HEK293 (cell line): ENCODE data around the gene FER1L5.

Experiments used
- CTCF ChIA-PET: fragments of 350-600 bp; formaldehyde crosslinking; extraction: SDS; loops from one replicate; lab custom pipeline; 2021; ENCODE audit warnings: antibody characterized with exemption; lab: Yijun Ruan, JAX
- POLR2A ChIA-PET: fragments of 300-600 bp; formaldehyde crosslinking; extraction: SDS; loops from one replicate; lab custom pipeline; 2020; ENCODE audit warnings: antibody characterized with exemption, inconsistent platforms; lab: Yijun Ruan, JAX
- H3K27ac ChIP-seq: fragments of 200-500 bp; sonication (Bioruptor generic); 2 replicates; pipeline ENCODE4 v1.5.1; 2014; ENCODE audit warnings: low read depth, low read length, control low read depth, inconsistent platforms; ENCODE audit errors: extremely low read depth
- H3K36me3 ChIP-seq, 2 experiments: fragments of 200-500 bp in 1 of 2; sonication (Bioruptor generic) in 1 of 2; 1 replicate in 1 of 2; 2 replicates in 1 of 2; pipeline ENCODE4 v1.5.1; 2014 to 2017; ENCODE audit warnings: inconsistent platforms in 2 of 2, low read length in 2 of 2; ENCODE audit not compliant: control insufficient read depth in 2 of 2, insufficient read depth in 1 of 2
- H3K4me1 ChIP-seq: fragments of 200-500 bp; sonication (Bioruptor generic); 2 replicates; pipeline ENCODE4 v1.5.1; 2014; ENCODE audit warnings: mild to moderate bottlenecking, low read length, inconsistent platforms; ENCODE audit not compliant: control insufficient read depth, insufficient read depth
- H3K4me3 ChIP-seq: 2 replicates; pipeline ENCODE4 v1.5.1; 2011; ENCODE audit warnings: low read depth, mild to moderate bottlenecking, control low read depth, low read length, moderate library complexity
- H3K9me3 ChIP-seq: fragments of 200-500 bp; sonication (Bioruptor generic); 2 replicates; pipeline ENCODE4 v1.5.1; 2014; ENCODE audit warnings: low read depth, low read length, inconsistent platforms; ENCODE audit not compliant: control insufficient read depth, insufficient read depth
- HOXA7 ChIP-seq: sonication (generic); formaldehyde crosslinking; IDR thresholded peaks from 2 replicates; pipeline ENCODE4 v1.8.1; 2022; ENCODE audit warnings: missing genetic modification reagents, borderline replicate concordance
- SCRT1 ChIP-seq: fragments of 450-650 bp; formaldehyde crosslinking; IDR thresholded peaks from 2 replicates; pipeline ENCODE4 v1.5.1; 2016; ENCODE audit warnings: missing biosample characterization, missing genetic modification characterization, borderline replicate concordance
- SCRT2 ChIP-seq: fragments of 450-650 bp; formaldehyde crosslinking; IDR thresholded peaks from 2 replicates; pipeline ENCODE4 v1.5.1; 2016; ENCODE audit warnings: missing biosample characterization, missing genetic modification characterization
- ZNF146 ChIP-seq: fragments of 450-650 bp; formaldehyde crosslinking; IDR thresholded peaks from 2 replicates; pipeline ENCODE4 v1.5.1; 2016; ENCODE audit warnings: missing biosample characterization, missing genetic modification characterization
- ZNF157 ChIP-seq: fragments of 450-650 bp; formaldehyde crosslinking; IDR thresholded peaks from 2 replicates; pipeline ENCODE4 v1.5.1; 2016; ENCODE audit warnings: missing biosample characterization, missing genetic modification characterization
- ZNF2 ChIP-seq: fragments of 450-650 bp; formaldehyde crosslinking; IDR thresholded peaks from 2 replicates; pipeline ENCODE4 v1.5.1; 2016; ENCODE audit warnings: missing biosample characterization, missing genetic modification characterization
- ZNF24 ChIP-seq: fragments of 450-650 bp; formaldehyde crosslinking; IDR thresholded peaks from 2 replicates; pipeline ENCODE4 v1.5.1; 2016; ENCODE audit warnings: missing biosample characterization, missing genetic modification characterization
- ZNF398 ChIP-seq: fragments of 450-650 bp; formaldehyde crosslinking; IDR thresholded peaks from 2 replicates; pipeline ENCODE4 v1.5.1; 2017; ENCODE audit warnings: missing biosample characterization, missing genetic modification characterization
- ZNF624 ChIP-seq: fragments of 450-650 bp; formaldehyde crosslinking; IDR thresholded peaks from 2 replicates; pipeline ENCODE4 v1.5.1; 2017; ENCODE audit warnings: missing biosample characterization, missing genetic modification characterization
- ZNF670 ChIP-seq: fragments of 450-650 bp; formaldehyde crosslinking; IDR thresholded peaks from 2 replicates; pipeline ENCODE4 v1.5.1; 2016; ENCODE audit warnings: missing biosample characterization, missing genetic modification characterization, low read depth
- ZNF677 ChIP-seq: fragments of 450-650 bp; IDR thresholded peaks from 2 replicates; pipeline ENCODE4 v1.5.0; 2018; ENCODE audit warnings: missing biosample characterization, mild to moderate bottlenecking, missing genetic modification characterization, moderate library complexity
- ZNF785 ChIP-seq: fragments of 450-650 bp; formaldehyde crosslinking; IDR thresholded peaks from 2 replicates; pipeline ENCODE4 v1.5.1; 2016; ENCODE audit warnings: missing biosample characterization, missing genetic modification characterization
- ZNF791 ChIP-seq: fragments of 450-650 bp; formaldehyde crosslinking; IDR thresholded peaks from 2 replicates; pipeline ENCODE4 v1.5.1; 2016; ENCODE audit warnings: missing biosample characterization, missing genetic modification characterization
- TF ChIP-seq, protein P1 (sequence below): fragments of 450-650 bp; formaldehyde crosslinking; IDR thresholded peaks from 2 replicates; pipeline ENCODE4 v1.5.1; 2016; ENCODE audit warnings: missing biosample characterization, missing genetic modification characterization
- TF ChIP-seq, protein P2 (sequence below): fragments of 450-650 bp; formaldehyde crosslinking; IDR thresholded peaks from 2 replicates; pipeline ENCODE4 v1.5.1; 2016; ENCODE audit warnings: missing biosample characterization, missing genetic modification characterization
- TF ChIP-seq, protein P3 (sequence below): fragments of 450-650 bp; formaldehyde crosslinking; IDR thresholded peaks from 2 replicates; pipeline ENCODE4 v1.5.1; 2017; ENCODE audit warnings: missing biosample characterization, missing genetic modification characterization
- TF ChIP-seq, protein P4 (sequence below): fragments of 450-650 bp; formaldehyde crosslinking; IDR thresholded peaks from 2 replicates; pipeline ENCODE4 v1.5.1; 2016; ENCODE audit warnings: missing biosample characterization, missing genetic modification characterization

FER1L5 gene

DNA sequence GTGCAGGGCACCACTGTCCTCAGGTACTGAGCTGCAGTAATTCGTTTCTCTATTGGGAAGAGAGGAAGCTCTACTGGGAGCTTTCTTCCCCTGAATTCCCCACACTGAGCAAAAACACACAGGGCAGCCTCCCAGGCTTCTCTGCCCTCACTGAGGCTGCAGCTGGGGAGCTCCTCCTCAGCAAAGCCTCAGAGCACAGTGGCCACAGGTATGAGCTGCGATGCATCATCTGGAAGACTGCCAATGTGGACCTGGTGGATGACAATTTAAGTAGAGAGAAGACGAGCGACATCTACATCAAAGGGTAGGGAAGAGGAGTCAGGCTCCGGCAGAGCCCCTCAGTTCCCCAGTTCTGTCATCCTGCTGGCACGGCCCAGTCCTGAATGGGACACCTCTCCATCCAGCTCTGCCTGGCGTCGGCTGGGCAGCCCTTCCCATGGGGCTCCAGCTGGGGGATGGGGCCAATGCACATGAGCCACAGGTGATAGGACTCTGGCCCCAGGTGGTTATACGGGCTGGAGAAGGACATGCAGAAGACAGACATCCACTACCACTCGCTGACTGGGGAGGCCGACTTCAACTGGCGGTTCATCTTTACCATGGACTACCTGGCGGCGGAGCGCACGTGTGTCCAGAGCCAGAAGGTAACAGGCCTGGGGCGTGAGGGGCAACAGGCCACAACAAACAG is 59.7 kb downstream of the FER1L5 start:
- ChIA-PET CTCF (interaction anchor here (0.6 kb wide), 1 partner anchor 292 kb away, joined by 3 read pairs; no protein-coding TSS in a partner anchor), POLR2A (no interaction called here)
- TF ChIP-seq, protein P1, sequence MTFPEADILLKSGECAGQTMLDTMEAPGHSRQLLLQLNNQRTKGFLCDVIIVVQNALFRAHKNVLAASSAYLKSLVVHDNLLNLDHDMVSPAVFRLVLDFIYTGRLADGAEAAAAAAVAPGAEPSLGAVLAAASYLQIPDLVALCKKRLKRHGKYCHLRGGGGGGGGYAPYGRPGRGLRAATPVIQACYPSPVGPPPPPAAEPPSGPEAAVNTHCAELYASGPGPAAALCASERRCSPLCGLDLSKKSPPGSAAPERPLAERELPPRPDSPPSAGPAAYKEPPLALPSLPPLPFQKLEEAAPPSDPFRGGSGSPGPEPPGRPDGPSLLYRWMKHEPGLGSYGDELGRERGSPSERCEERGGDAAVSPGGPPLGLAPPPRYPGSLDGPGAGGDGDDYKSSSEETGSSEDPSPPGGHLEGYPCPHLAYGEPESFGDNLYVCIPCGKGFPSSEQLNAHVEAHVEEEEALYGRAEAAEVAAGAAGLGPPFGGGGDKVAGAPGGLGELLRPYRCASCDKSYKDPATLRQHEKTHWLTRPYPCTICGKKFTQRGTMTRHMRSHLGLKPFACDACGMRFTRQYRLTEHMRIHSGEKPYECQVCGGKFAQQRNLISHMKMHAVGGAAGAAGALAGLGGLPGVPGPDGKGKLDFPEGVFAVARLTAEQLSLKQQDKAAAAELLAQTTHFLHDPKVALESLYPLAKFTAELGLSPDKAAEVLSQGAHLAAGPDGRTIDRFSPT, result no peak
- TF ChIP-seq SCRT2 (tag by site-specific recombination), result peak; percentile 69
- no peak for TF ChIP-seq ZNF398 (tag by site-specific recombination)
- TF ChIP-seq SCRT1 (tag by site-specific recombination), result 0 out of 2 replicates have a peak, but pooled peaks have one; percentile 12

GRCh38 chr2:96703021-96703751 is 60.6 kb downstream of the FER1L5 start:
- TF ChIP-seq, protein P2, sequence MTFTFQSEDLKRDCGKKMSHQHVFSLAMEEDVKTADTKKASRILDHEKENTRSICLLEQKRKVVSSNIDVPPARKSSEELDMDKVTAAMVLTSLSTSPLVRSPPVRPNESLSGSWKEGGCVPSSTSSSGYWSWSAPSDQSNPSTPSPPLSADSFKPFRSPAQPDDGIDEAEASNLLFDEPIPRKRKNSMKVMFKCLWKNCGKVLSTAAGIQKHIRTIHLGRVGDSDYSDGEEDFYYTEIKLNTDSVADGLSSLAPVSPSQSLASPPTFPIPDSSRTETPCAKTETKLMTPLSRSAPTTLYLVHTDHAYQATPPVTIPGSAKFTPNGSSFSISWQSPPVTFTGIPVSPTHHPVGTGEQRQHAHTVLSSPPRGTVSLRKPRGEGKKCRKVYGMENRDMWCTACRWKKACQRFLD (tag by site-specific recombination), result no peak
- no peak for TF ChIP-seq ZNF157 (tag by site-specific recombination)
- TF ChIP-seq HOXA7 (CRISPR knock-in tag), result no peak
- TF ChIP-seq ZNF791, result no peak
- no peak for TF ChIP-seq ZNF785 (tag by site-specific recombination)
- TF ChIP-seq ZNF624, result no peak
- TF ChIP-seq ZNF146 (tag by site-specific recombination), result no peak
- TF ChIP-seq ZNF670 (tag by site-specific recombination), result no peak
- TF ChIP-seq ZNF2 (tag by site-specific recombination), result no peak
- TF ChIP-seq, protein P3, sequence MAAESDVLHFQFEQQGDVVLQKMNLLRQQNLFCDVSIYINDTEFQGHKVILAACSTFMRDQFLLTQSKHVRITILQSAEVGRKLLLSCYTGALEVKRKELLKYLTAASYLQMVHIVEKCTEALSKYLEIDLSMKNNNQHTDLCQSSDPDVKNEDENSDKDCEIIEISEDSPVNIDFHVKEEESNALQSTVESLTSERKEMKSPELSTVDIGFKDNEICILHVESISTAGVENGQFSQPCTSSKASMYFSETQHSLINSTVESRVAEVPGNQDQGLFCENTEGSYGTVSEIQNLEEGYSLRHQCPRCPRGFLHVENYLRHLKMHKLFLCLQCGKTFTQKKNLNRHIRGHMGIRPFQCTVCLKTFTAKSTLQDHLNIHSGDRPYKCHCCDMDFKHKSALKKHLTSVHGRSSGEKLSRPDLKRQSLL (tag by site-specific recombination), result no peak
- TF ChIP-seq ZNF398 (tag by site-specific recombination), result no peak
- TF ChIP-seq ZNF24 (tag by site-specific recombination), result no peak
- no peak for TF ChIP-seq ZNF677 (tag by site-specific recombination)
- TF ChIP-seq, protein P4, sequence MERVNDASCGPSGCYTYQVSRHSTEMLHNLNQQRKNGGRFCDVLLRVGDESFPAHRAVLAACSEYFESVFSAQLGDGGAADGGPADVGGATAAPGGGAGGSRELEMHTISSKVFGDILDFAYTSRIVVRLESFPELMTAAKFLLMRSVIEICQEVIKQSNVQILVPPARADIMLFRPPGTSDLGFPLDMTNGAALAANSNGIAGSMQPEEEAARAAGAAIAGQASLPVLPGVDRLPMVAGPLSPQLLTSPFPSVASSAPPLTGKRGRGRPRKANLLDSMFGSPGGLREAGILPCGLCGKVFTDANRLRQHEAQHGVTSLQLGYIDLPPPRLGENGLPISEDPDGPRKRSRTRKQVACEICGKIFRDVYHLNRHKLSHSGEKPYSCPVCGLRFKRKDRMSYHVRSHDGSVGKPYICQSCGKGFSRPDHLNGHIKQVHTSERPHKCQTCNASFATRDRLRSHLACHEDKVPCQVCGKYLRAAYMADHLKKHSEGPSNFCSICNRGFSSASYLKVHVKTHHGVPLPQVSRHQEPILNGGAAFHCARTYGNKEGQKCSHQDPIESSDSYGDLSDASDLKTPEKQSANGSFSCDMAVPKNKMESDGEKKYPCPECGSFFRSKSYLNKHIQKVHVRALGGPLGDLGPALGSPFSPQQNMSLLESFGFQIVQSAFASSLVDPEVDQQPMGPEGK (tag by site-specific recombination), result no peak
- CTCF ChIA-PET, result interaction anchor here (0.6 to 1.3 kb wide), 3 partner anchors 17 to 293 kb away, joined by 3 read pairs; no protein-coding TSS in a partner anchor
- Histone ChIP-seq H3K9me3 (no peaks in the 10 kb centered on the region), H3K36me3 (peaks cover 7 to 60% of the 10 kb centered on the region in 2 experiments; a peak in 2 of 3 replicates), H3K4me1 (no peaks in the 10 kb centered on the region), H3K4me3 (no peak overlapping the region), H3K27ac (no peak overlapping the region)
- POLR2A ChIA-PET, result no interaction called here

More for the DNA sequence above, 59.7 kb downstream of the FER1L5 start:
- Histone ChIP-seq H3K36me3 (peaks cover 0 to 50% of the 10 kb centered on the region in 2 experiments; a peak in 2 of 3 replicates), H3K4me1 (no peaks in the 10 kb centered on the region), H3K4me3 (no peak overlapping the region), H3K27ac (no peak overlapping the region), H3K9me3 (no peaks in the 10 kb centered on the region)
